ENCODE measurements around the gene ICAM4. TPM values are rescaled to one million over a fixed set of nuclear protein-coding genes. Genes with fewer than 3 reads are reported as not detected.
A peak's percentile ranks its signal among the peaks of the same experiment; 100 is the strongest.

The ICAM4 gene
- total and polyA plus RNA-seq, 2 of the 13 experiments (the other 11 are each of a cell fraction or from before 2014, with no cell fraction given), result 2.9 to 4.0 TPM

DNA sequence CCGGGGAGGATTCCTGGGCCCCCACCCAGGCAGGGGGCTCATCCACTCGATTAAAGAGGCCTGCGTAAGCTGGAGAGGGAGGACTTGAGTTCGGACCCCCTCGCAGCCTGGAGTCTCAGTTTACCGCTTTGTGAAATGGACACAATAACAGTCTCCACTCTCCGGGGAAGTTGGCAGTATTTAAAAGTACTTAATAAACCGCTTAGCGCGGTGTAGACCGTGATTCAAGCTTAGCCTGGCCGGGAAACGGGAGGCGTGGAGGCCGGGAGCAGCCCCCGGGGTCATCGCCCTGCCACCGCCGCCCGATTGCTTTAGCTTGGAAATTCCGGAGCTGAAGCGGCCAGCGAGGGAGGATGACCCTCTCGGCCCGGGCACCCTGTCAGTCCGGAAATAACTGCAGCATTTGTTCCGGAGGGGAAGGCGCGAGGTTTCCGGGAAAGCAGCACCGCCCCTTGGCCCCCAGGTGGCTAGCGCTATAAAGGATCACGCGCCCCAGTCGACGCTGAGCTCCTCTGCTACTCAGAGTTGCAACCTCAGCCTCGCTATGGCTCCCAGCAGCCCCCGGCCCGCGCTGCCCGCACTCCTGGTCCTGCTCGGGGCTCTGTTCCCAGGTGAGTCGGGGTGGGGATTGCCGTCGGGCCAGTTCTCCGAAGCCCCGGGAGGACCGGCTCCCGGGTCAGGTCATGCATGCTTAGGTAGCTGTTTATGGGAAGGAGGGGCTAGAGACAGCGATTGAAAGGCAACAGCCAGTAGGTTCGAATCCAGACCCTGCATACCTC lies 15.9 kb upstream of the ICAM4 start, which contains the start of gene ICAM1 (continued):
- TF ChIP-seq SOX13 (IDR thresholded peaks at IDR 0.05), result no peak; the same call in 1 of the 2 replicates
- peak in 1 of 2 experiments; percentile 78; a peak in 2 of 4 replicates for TF ChIP-seq SOX13 (CRISPR knock-in tag; conservative IDR thresholded peaks at IDR 0.05 in 1 of 2, IDR thresholded peaks at IDR 0.05 in 1 of 2)
- peak; percentile 48; the same call in 1 of the 2 replicates for TF ChIP-seq ARID2 (CRISPR knock-in tag; IDR thresholded peaks at IDR 0.05; ENCODE audit: borderline replicate concordance)
- no peak for TF ChIP-seq CHCHD3 (CRISPR knock-in tag; IDR thresholded peaks at IDR 0.05)
- TF ChIP-seq MAFK (conservative IDR thresholded peaks at IDR 0.05 in 1 of 2, IDR thresholded peaks at IDR 0.05 in 1 of 2; ENCODE audit: low read length in 2 of 2), result no peak
- TF ChIP-seq ELF4 (CRISPR knock-in tag; IDR thresholded peaks at IDR 0.05; ENCODE audit: borderline replicate concordance), result peak; percentile 95
- peak; percentile 35 for TF ChIP-seq JARID2 (CRISPR knock-in tag; IDR thresholded peaks at IDR 0.05; ENCODE audit: insufficient replicate concordance)
- no peak for TF ChIP-seq ZNF704 (CRISPR knock-in tag; IDR thresholded peaks at IDR 0.05; ENCODE audit: borderline replicate concordance)
- TF ChIP-seq, protein P1, sequence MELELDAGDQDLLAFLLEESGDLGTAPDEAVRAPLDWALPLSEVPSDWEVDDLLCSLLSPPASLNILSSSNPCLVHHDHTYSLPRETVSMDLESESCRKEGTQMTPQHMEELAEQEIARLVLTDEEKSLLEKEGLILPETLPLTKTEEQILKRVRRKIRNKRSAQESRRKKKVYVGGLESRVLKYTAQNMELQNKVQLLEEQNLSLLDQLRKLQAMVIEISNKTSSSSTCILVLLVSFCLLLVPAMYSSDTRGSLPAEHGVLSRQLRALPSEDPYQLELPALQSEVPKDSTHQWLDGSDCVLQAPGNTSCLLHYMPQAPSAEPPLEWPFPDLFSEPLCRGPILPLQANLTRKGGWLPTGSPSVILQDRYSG (CRISPR knock-in tag; IDR thresholded peaks at IDR 0.05), result peak; percentile 75; the same call in 1 of the 2 replicates
- TF ChIP-seq MEF2D (CRISPR knock-in tag; IDR thresholded peaks at IDR 0.05), result peak; percentile 38; the same call in 1 of the 2 replicates
- peak; percentile 43; the same call in 1 of the 2 replicates for TF ChIP-seq CEBPG (CRISPR knock-in tag; IDR thresholded peaks at IDR 0.05)
- peak; percentile 51 for TF ChIP-seq CTCF (CRISPR knock-in tag; IDR thresholded peaks at IDR 0.05)
- peak; percentile 73 for TF ChIP-seq MIXL1 (CRISPR knock-in tag; IDR thresholded peaks at IDR 0.05)
- peak; percentile 72 for TF ChIP-seq PHF20 (CRISPR knock-in tag; IDR thresholded peaks at IDR 0.05)
- TF ChIP-seq DPF2 (CRISPR knock-in tag; IDR thresholded peaks at IDR 0.05; ENCODE audit: borderline replicate concordance, low read depth), result no peak
- no peak for TF ChIP-seq GLMP (CRISPR knock-in tag; IDR thresholded peaks at IDR 0.05; ENCODE audit: borderline replicate concordance)
- TF ChIP-seq ZNF280B (CRISPR knock-in tag; IDR thresholded peaks at IDR 0.05; ENCODE audit: borderline replicate concordance), result 0 out of 2 replicates have a peak, but pooled peaks have one; percentile 22
- TF ChIP-seq ZNF556 (CRISPR knock-in tag; IDR thresholded peaks at IDR 0.05; ENCODE audit: borderline replicate concordance), result no peak; the same call in 1 of the 2 replicates
- no peak for TF ChIP-seq PBX2 (CRISPR knock-in tag; IDR thresholded peaks at IDR 0.05)
